Activated CD4-positive, alpha-beta T cell treated with anti-CD3 and anti-CD28 coated beads for 24 hours (primary cell): Measurements from ENCODE around the gene PCSK9.

Experiments
- DNase-seq, 2 donors: peaks; one replicate each; pipeline ENCODE4 v3.0.0-alpha.2; 2020; ENCODE audit warnings: low read depth in 2 of 2

The PCSK9 gene

GRCh38 chr1:55039342-55040082 is at the start of gene PCSK9:
Gene PCSK9, plus strand, starts transcription at chr1:55039548. Its CDS starts 290 bp downstream, at chr1:55039838.
- no peak for DNase-seq

- no peak for DNase-seq
Measured at GRCh38 chr1:54989968-54990810, 49.2 kb upstream of the PCSK9 start.

- DNase-seq = no peak
Measured at GRCh38 chr1:54990916-54991315, 48.4 kb upstream of the PCSK9 start.

GRCh38 chr1:54991939-54992338 is 47.4 kb upstream of the PCSK9 start:
- no peak for DNase-seq

GRCh38 chr1:54993140-54993539 is 46.2 kb upstream of the PCSK9 start:
- no peak for DNase-seq

DNA sequence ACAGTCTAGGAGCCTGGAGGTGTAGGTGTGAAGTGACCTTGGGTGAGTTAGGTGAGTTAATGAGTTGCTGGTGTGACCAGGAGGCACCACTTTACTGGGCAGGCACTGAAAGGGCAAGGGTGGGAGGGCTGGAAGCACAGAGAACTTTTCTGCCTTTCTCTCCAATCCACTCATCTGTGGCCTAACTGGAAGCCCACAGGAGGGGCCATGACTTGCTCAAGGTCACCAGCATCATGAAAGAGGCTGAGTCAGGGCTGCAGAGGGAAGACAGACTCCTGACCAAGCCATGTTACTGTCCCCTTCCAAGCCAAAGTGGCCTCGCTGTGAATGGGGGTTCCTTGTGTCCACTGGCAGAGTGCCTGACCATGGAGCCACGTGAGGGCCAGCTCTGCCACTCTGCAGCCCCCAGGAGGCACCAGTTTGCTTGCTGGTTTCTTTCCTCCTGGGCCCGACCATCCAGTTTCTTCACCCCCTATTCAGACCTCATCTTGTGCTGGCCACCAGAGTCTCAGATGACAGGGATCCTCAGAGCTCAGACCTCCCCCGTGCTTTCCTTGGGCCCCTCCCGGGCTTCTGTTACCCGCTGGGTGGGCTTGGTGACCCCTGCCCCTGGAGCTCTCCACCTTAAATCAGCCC is 44.9 kb upstream of the PCSK9 start:
- DNase-seq = no peak

GRCh38 chr1:54995013-54995760 is 44.2 kb upstream of the PCSK9 start:
- DNase-seq = no peak

GRCh38 chr1:54995835-54996234 is 43.5 kb upstream of the PCSK9 start:
- peak in 1 of 2 donors; percentile 10 for DNase-seq

- DNase-seq = peak; percentile 73 to 77
Measured at GRCh38 chr1:54996359-54996868, 42.9 kb upstream of the PCSK9 start.

DNA sequence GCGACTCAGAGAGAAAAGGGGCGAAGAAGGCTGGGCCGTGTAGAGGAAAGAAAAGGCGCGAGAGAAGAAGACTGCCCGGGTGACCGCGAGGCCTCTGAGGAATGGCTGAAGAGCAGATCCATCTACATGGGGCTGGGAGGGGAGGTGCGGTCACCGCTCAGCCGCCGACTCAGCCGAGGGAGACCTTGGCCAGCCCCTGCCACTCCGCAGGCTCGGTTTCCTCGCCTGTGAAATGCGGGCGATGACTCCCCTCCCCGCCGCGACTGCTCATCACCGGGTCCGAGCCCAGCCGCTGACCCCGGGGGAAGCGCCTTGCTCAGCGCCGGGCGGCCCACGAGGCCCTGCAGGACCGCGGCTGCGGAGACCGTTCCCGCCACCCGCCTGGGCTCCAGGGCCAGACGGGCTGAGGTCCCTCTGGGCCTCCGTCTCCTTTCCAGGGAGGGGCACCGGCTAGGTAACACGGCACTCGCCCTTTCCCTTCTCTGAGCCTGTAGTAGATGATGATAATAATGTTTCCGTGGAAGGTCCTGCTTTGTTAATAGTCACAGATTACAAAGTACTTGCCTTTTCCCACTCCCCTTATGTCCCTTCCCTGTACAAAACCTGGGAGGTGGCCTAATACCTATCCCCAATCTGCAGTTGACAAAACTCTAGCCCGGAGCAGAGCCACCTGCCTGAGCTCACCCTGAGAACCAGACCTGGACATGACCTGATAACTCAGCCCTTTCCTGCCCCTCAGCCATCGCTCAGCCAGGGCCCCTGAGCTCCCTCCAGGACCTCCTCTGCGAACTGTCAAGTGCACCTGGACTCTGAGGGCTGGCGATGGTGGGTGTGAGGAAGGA is 42.3 kb upstream of the PCSK9 start:
- no peak for DNase-seq

- DNase-seq = no peak
Measured at GRCh38 chr1:54997711-54997986, 41.7 kb upstream of the PCSK9 start.

GRCh38 chr1:54998100-54998499 is 41.2 kb upstream of the PCSK9 start:
- no peak for DNase-seq

- DNase-seq = no peak
Measured at GRCh38 chr1:54998677-54999076, 40.7 kb upstream of the PCSK9 start, which contains the start of gene BSND. Gene BSND, plus strand, starts transcription at chr1:54998933. Its CDS starts 254 bp downstream, at chr1:54999187.

GRCh38 chr1:55000110-55001085 is 39.0 kb upstream of the PCSK9 start:
- DNase-seq = no peak

GRCh38 chr1:55001311-55001710 is 38.0 kb upstream of the PCSK9 start:
- no peak for DNase-seq

GRCh38 chr1:55002686-55003085 is 36.7 kb upstream of the PCSK9 start:
- no peak for DNase-seq

DNA sequence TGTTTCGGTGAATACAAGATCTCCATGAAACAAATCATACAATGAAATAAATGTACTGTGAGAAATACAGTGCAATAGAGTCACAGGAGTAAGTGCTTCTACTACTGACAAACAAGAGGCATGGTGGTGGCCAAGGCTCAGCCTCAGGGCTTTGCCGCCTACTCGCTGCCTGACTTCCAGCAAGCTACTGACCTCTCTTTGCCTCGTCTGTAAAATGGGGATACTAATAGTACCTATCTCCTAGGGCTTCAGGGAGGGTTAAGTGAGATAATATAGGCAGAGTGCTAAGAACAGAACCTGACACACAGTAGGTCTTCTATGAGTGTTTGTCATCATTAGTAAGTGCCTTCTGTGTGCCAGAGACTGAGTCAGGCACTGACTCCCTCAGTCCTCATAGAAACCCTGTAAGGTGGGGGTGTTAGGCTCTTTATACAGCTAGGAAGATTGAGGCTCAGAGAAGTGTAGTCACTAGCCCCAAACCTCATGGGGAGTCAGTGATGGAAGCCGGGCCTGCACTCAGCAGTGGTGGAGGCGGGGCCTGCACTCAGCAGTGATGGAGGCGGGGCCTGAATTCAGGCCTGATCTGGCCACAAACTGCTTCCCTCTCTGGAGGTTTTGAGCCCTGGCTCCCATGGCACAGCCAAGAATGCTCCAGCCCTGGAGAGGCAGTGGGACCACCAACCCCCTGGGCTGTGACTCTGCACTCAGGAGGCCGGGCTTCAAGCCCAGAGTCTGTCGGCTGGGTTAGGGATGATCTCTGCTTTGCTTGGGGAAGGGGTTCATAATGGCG is 33.8 kb upstream of the PCSK9 start:
- DNase-seq = no peak

- no peak for DNase-seq
Measured at GRCh38 chr1:55006931-55007330, 32.4 kb upstream of the PCSK9 start.

DNA sequence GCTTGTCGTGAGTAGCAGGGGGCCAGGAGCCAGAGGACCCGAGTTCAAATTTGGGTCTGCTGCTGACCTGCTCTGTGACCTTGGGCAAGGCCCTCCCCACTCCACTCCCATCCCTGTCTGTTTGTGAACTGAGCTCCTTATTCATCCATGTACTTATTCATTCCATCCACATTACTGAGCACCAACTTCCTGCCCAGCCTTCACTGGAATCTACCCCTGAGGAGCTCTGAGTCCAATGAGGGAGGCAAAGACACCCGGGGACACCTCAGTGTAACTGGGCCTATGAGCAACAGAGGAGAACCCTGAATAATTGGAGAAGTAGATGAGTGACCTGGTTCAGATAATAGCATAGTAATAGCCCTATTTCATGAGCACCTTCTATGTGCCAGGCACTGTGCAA is 31.7 kb upstream of the PCSK9 start:
- no peak for DNase-seq
